Measurements from ENCODE around the gene KCNK17.

The KCNK17 gene

DNA sequence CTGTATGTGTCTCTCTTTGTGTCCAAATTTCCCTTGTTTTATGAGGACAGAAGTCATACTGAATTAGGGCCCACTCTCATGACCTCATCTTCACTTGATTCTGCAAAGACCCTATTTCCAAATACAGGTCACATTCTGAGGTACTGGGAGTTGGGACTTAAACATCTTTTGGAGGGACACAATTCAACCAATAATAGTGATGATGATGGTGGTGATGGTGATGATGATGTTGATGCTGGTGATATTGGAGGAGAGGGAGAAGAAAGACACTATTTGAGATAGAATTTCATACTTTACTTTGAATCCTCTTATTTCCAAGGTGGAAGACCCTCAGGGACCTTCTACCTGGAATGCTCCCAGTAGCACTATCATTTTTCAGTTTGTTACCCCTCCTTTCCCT is 63.7 kb downstream of the KCNK17 start:
- in situ Hi-C loops (cut with MboI; ENCODE audit: low pct_unique_long_range_greater_than_20kb, low sequenced_read_pairs) = no loop called here
- DNase-seq = no peak

DNA sequence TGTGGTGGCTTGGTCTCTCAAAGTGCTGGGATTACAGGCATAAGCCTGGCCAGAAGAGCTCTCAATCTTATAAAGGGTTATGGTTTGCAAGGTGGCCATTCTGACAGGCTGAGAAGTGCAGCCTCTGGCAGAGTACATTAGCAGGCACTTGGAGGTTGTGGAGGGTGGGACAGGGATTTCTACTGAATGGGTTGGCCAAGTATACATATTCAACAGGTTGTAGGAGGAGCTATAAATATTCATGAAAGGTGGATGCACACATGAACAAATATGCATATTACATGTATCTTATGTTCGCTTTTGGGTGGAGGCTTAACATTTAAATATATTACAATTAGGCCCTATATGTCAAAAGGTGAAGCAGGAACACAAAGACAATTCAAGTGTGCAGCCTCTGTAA is 64.9 kb downstream of the KCNK17 start:
- DNase-seq = no peak
- in situ Hi-C loops (cut with MboI; ENCODE audit: low pct_unique_long_range_greater_than_20kb, low sequenced_read_pairs) = no loop called here

Measured in KBM-7 (cell line).